CD14-positive monocyte (primary cell): Measurements from ENCODE around the gene FLAD1. TPM values are rescaled to one million over a fixed set of nuclear protein-coding genes. Genes with fewer than 3 reads are reported as not detected.

Source experiments
- DNase-seq, 3 donors: peaks; one replicate each; pipeline ENCODE4 v3.0.0-alpha.2; 2011 to 2022
- H2AFZ ChIP-seq: 2 replicates; pipeline ENCODE4 v1.6.0; 2012; ENCODE audit warnings: mild to moderate bottlenecking, low read depth, low read length, inconsistent platforms; ENCODE audit not compliant: insufficient read depth, poor library complexity, severe bottlenecking
- H3K27ac ChIP-seq, 2 donors: 1 replicate in 1 of 2; 2 replicates in 1 of 2; pipeline ENCODE4 v1.5.1; 2012 to 2013; ENCODE audit warnings: low read length in 2 of 2, control low read depth in 1 of 2, inconsistent platforms in 1 of 2, low read depth in 1 of 2, mild to moderate bottlenecking in 1 of 2
- H3K27me3 ChIP-seq, 2 donors: one replicate each; pipeline versions ENCODE4 v1.6.0 to v1.6.1; 2011 to 2013; ENCODE audit warnings: low read length in 2 of 2; ENCODE audit not compliant: control insufficient read depth in 2 of 2, insufficient read depth in 2 of 2
- H3K36me3 ChIP-seq, 2 donors: replicated peaks in 1 of 2; 1 replicate in 1 of 2; 2 replicates in 1 of 2; pipeline versions ENCODE4 v1.5.1 to v1.6.1; 2012 to 2013; ENCODE audit warnings: low read length in 2 of 2, control low read depth in 1 of 2, inconsistent platforms in 1 of 2, mild to moderate bottlenecking in 1 of 2; ENCODE audit not compliant: insufficient read depth in 2 of 2, control insufficient read depth in 1 of 2
- H3K4me1 ChIP-seq, 2 donors: 1 replicate in 1 of 2; 2 replicates in 1 of 2; pipeline versions ENCODE4 v1.5.1 to v1.6.1; 2012 to 2013; ENCODE audit warnings: low read length in 2 of 2, control low read depth in 1 of 2, inconsistent platforms in 1 of 2, mild to moderate bottlenecking in 1 of 2, moderate library complexity in 1 of 2; ENCODE audit not compliant: insufficient read depth in 2 of 2, control insufficient read depth in 1 of 2
- H3K4me2 ChIP-seq: replicated peaks from 2 replicates; pipeline ENCODE3; 2012; ENCODE audit warnings: low read length, moderate library complexity, mild to moderate bottlenecking; ENCODE audit not compliant: poor library complexity, severe bottlenecking; ENCODE audit errors: extremely low read depth
- H3K4me3 ChIP-seq, 3 experiments: fragments of 200-600 bp in 1 of 3; sonication (generic) in 1 of 3; replicated peaks in 1 of 3; 1 replicate in 2 of 3; 2 replicates in 1 of 3; pipeline ENCODE4 v1.5.1; 2011 to 2013; ENCODE audit warnings: low read length in 3 of 3, mild to moderate bottlenecking in 3 of 3, control low read depth in 2 of 3, low read depth in 2 of 3, inconsistent platforms in 1 of 3, moderate library complexity in 1 of 3
- H3K79me2 ChIP-seq: 2 replicates; pipeline ENCODE4 v1.6.0; 2012; ENCODE audit warnings: mild to moderate bottlenecking, control low read depth, inconsistent platforms, low read length, moderate library complexity; ENCODE audit not compliant: insufficient read depth
- H3K9ac ChIP-seq: 2 replicates; pipeline ENCODE4 v1.6.0; 2017; ENCODE audit warnings: low read length, mild to moderate bottlenecking; ENCODE audit not compliant: insufficient read depth, poor library complexity, severe bottlenecking
- H3K9me3 ChIP-seq, 2 donors: replicated peaks in 1 of 2; 1 replicate in 1 of 2; 2 replicates in 1 of 2; pipeline versions ENCODE4 v1.5.1 to v1.6.1; 2012 to 2013; ENCODE audit warnings: low read length in 2 of 2, control low read depth in 1 of 2; ENCODE audit not compliant: control insufficient read depth in 1 of 2, insufficient read depth in 1 of 2
- H4K20me1 ChIP-seq: 2 replicates; pipeline ENCODE4 v1.6.0; 2012; ENCODE audit warnings: mild to moderate bottlenecking, low read length, control low read depth, moderate library complexity; ENCODE audit not compliant: insufficient read depth
- H3K27ac Mint-ChIP-seq, 7 donors: one replicate each; pipeline ENCODE4 v1.8.0; 2020; ENCODE audit warnings: mild to moderate bottlenecking in 7 of 7, mixed read lengths in 7 of 7, moderate library complexity in 6 of 7, inconsistent platforms in 2 of 7
- H3K27me3 Mint-ChIP-seq, 3 donors: one replicate each; pipeline ENCODE4 v1.8.0; 2021 to 2022; ENCODE audit warnings: low read depth in 3 of 3, mild to moderate bottlenecking in 3 of 3, mixed read lengths in 3 of 3, moderate library complexity in 3 of 3, inconsistent platforms in 1 of 3
- H3K36me3 Mint-ChIP-seq, 2 donors: one replicate each; pipeline ENCODE4 v1.8.0; 2020; ENCODE audit warnings: mixed read lengths in 2 of 2, inconsistent platforms in 1 of 2, mild to moderate bottlenecking in 1 of 2
- H3K4me1 Mint-ChIP-seq: one replicate; pipeline ENCODE4 v1.8.0; 2020; ENCODE audit warnings: mild to moderate bottlenecking, mixed read lengths
- H3K4me3 Mint-ChIP-seq, 2 donors: one replicate each; pipeline ENCODE4 v1.8.0; 2020; ENCODE audit warnings: mild to moderate bottlenecking in 2 of 2, mixed read lengths in 2 of 2, moderate library complexity in 1 of 2
- H3K9me3 Mint-ChIP-seq, 7 donors: one replicate each; pipeline ENCODE4 v1.8.0; 2020 to 2022; ENCODE audit warnings: mixed read lengths in 7 of 7, mild to moderate bottlenecking in 6 of 7, moderate library complexity in 6 of 7, inconsistent platforms in 2 of 7
- whole genome bisulfite sequencing: methylation state at CpG from one replicate; pipeline ENCODE4 v1.1.5; 2013; ENCODE audit warnings: missing lambda C conversion rate; ENCODE audit not compliant: insufficient coverage; 5-methylcytosine and 5-hydroxymethylcytosine counted together
- intact Hi-C, 2 donors: fragments of 100-400 bp; cut with micrococcal nuclease; formaldehyde crosslinking; loops; one replicate each; pipeline versions ENCODE4 v1.15.0 to v1.15.1; 2023
- polyA plus RNA-seq, 3 donors: library from polyadenylated mRNA; depleted of rRNA in 1 of 3; unstranded in 2 of 3; stranded (reverse) in 1 of 3; fragments of 300-500 nt in 2 of 3; fragments of >200 nt in 1 of 3; fragmentation: Illumina TruSeq in 2 of 3; gene quantifications; 1 replicate in 2 of 3; 2 replicates in 1 of 3; pipeline ENCODE4 v1.2.3, GENCODE V29; 2012 to 2021
- TF ChIP-seq, protein P1 (sequence below): fragments of 200-600 bp; IDR thresholded peaks from one replicate; pipeline ENCODE4 v1.8.0; 2022; ENCODE audit warnings: antibody characterized with exemption, mild to moderate bottlenecking

FLAD1 gene
- polyA plus RNA-seq, 3 donors = 31.5 to 41.6 (median 35.1) TPM

DNA sequence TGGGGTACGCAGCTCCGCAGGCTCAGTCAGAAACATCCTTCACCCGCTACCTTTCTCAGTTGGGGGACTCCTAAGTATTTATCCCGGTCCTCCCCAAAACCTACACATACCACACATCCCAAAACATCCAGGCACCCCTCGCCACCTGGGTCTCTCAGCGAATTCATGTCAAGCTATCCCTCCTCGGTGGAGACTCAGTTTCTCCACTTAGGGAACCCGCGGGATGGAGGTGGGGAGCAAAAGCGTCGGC, 18.2 kb downstream of the FLAD1 start:
- H3K4me3 ChIP-seq = peak overlapping the region; percentile 67 to 98 (median 77)
- peaks cover 2 to 6% of the 10 kb centered on the region in 2 donors for H3K36me3 Mint-ChIP-seq
- no peaks in the 10 kb centered on the region for H3K9me3 ChIP-seq
- no peaks in the 10 kb centered on the region for H3K9me3 Mint-ChIP-seq
- peaks cover 53% of the 10 kb centered on the region for H3K4me1 Mint-ChIP-seq
- peak overlapping the region; percentile 81 for H3K9ac ChIP-seq
- peak overlapping the region; percentile 90 to 96 (median 94) for H3K27ac Mint-ChIP-seq
- TF ChIP-seq, protein P1, sequence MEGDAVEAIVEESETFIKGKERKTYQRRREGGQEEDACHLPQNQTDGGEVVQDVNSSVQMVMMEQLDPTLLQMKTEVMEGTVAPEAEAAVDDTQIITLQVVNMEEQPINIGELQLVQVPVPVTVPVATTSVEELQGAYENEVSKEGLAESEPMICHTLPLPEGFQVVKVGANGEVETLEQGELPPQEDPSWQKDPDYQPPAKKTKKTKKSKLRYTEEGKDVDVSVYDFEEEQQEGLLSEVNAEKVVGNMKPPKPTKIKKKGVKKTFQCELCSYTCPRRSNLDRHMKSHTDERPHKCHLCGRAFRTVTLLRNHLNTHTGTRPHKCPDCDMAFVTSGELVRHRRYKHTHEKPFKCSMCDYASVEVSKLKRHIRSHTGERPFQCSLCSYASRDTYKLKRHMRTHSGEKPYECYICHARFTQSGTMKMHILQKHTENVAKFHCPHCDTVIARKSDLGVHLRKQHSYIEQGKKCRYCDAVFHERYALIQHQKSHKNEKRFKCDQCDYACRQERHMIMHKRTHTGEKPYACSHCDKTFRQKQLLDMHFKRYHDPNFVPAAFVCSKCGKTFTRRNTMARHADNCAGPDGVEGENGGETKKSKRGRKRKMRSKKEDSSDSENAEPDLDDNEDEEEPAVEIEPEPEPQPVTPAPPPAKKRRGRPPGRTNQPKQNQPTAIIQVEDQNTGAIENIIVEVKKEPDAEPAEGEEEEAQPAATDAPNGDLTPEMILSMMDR = no peak
- peak overlapping the region; percentile 55 for H2AFZ ChIP-seq
- intact Hi-C loops = loop anchor here (2.0 to 5.0 kb wide), 4 partner anchors 15 to 61 kb away; partner anchors contain the start of genes PYGO2 (in 2 of the 2), ADAM15 (in 1 of the 2) and EFNA4 (in 1 of the 2)
- H3K27ac ChIP-seq = peak overlapping the region; percentile 87 to 95
- peak overlapping the region; percentile 87 to 96 for H3K4me3 Mint-ChIP-seq
- H4K20me1 ChIP-seq = peaks cover 13% of the 10 kb centered on the region
- H3K27me3 ChIP-seq = no peaks in the 10 kb centered on the region
- no peak for DNase-seq
- peaks cover 61 to 71% of the 10 kb centered on the region in 2 donors for H3K4me1 ChIP-seq
- peaks cover 0 to 4% (median 0%) of the 10 kb centered on the region in 3 donors for H3K27me3 Mint-ChIP-seq
- no peaks in the 10 kb centered on the region for H3K36me3 ChIP-seq
- WGBS = 0% methylated on average over 8 of the region's 11 CpGs
- H3K4me2 ChIP-seq = peak overlapping the region; percentile 90
- H3K79me2 ChIP-seq = peaks cover 65% of the 10 kb centered on the region

DNA sequence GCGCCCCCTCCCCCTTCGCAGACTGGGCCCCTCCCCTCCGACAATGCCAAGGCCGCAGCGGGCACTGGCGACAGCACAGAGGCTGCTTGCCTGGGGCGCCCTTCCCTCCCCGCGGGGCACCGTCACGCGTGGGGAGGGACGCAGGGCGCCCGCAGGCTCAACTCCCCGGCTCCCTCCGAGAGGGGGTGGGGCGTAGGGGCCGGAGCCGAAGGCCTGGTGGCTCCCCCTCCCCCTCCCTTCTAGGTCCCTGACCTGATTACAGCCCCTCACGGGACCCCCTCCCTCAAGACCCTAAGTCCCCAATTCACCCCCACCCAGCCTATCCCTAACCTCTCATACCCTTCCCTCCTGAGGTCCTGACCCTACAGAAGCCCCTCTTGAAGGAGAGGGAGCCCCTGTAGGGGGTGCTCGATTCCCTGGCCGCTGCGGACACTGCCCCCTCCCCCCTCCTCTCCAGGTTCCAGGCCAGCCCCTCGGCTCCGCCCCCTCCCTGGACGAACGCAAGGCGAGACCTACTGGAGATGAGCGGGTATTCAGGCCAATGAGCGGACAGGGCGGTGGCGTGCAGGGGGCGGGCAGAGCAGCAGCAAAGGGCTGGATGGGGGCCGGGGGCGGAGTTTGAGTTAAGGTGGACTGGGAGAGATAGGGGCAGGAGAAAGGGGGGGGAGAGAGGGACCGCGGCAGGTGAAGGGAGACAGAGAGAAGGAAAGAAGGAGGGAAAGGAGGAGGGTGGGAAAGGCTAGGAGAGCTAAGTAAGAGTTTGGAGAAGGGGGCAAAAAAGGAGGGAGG, 18.7 kb downstream of the FLAD1 start:
- Mint-ChIP-seq H3K27ac (peak overlapping the region; percentile 90 to 100 (median 96)), H3K9me3 (no peaks in the 10 kb centered on the region), H3K36me3 (peaks cover 3 to 7% of the 10 kb centered on the region in 2 donors), H3K4me1 (peaks cover 56% of the 10 kb centered on the region), H3K4me3 (peak overlapping the region; percentile 96 to 99), H3K27me3 (peaks cover 0 to 4% (median 0%) of the 10 kb centered on the region in 3 donors)
- Histone ChIP-seq H3K27me3 (no peaks in the 10 kb centered on the region), H3K36me3 (no peaks in the 10 kb centered on the region), H2AFZ (peak overlapping the region; percentile 75), H4K20me1 (peaks cover 19% of the 10 kb centered on the region), H3K79me2 (peaks cover 71% of the 10 kb centered on the region), H3K27ac (peak overlapping the region; percentile 87 to 95), H3K4me1 (peaks cover 65 to 72% of the 10 kb centered on the region in 2 donors), H3K4me3 (peak overlapping the region; percentile 67 to 98 (median 77)), H3K4me2 (peak overlapping the region; percentile 90), H3K9ac (peak overlapping the region; percentile 81), H3K9me3 (no peaks in the 10 kb centered on the region)
- TF ChIP-seq, protein P1 = no peak
- DNase-seq = peak; percentile 94 to 99 (median 96)
- 0% methylated on average over 14 of the region's 38 CpGs for WGBS
- intact Hi-C loops = loop anchor here (2.0 to 5.0 kb wide), 4 partner anchors 15 to 60 kb away; partner anchors contain the start of genes PYGO2 (in 2 of the 2), ADAM15 (in 1 of the 2) and EFNA4 (in 1 of the 2)
